Upper lobe of right lung (tissue), 1 donor: ENCODE data around the gene NEURL1B. TPM values are rescaled to one million over a fixed set of nuclear protein-coding genes. Genes with fewer than 3 reads are reported as not detected.

ENCODE experiments used
- ATAC-seq: fragments of 200-7000 bp; cut with Tn5 transposase; one replicate; pipeline ENCODE4 v1.9.1; 2020; ENCODE audit warnings: mild to moderate bottlenecking, moderate library complexity
- DNase-seq: peaks from one replicate; pipeline ENCODE4 v3.0.0-alpha.2; 2020
- H3K27ac ChIP-seq: fragments of 200-600 bp; one replicate; pipeline ENCODE4 v1.8.0; 2022
- H3K27me3 ChIP-seq: fragments of 200-600 bp; one replicate; pipeline ENCODE4 v1.8.0; 2022; ENCODE audit warnings: mild to moderate bottlenecking
- H3K36me3 ChIP-seq: fragments of 200-600 bp; one replicate; pipeline ENCODE4 v1.8.0; 2022
- H3K4me1 ChIP-seq: fragments of 200-600 bp; one replicate; pipeline ENCODE4 v1.8.0; 2022
- H3K4me3 ChIP-seq: fragments of 200-600 bp; one replicate; pipeline ENCODE4 v1.8.0; 2022; ENCODE audit warnings: mild to moderate bottlenecking
- H3K9me3 ChIP-seq: fragments of 200-600 bp; one replicate; pipeline ENCODE4 v1.8.0; 2022
- intact Hi-C: fragments of 100-400 bp; cut with DNase I; formaldehyde crosslinking; loops from one replicate; pipeline ENCODE4 v1.11.0; 2022
- total RNA-seq: library from RNA; stranded (reverse); fragmentation: NEBNext Ultra II Directional; extraction: Animal tissue kit (Norgen Biotek cat#: 25700); gene quantifications from one replicate; pipeline ENCODE4 v1.2.1, GENCODE V29; 2021
- TF ChIP-seq, protein P1 (sequence below): fragments of 200-600 bp; IDR thresholded peaks from one replicate; pipeline ENCODE4 v1.8.0; 2022; ENCODE audit warnings: antibody characterized with exemption
- donor health status: DM: no; HTN: yes; CAD: no; lungs with severe emphysema.

NEURL1B gene
- total RNA-seq, 1 donor from 2014 or later = 25.0 TPM

DNA sequence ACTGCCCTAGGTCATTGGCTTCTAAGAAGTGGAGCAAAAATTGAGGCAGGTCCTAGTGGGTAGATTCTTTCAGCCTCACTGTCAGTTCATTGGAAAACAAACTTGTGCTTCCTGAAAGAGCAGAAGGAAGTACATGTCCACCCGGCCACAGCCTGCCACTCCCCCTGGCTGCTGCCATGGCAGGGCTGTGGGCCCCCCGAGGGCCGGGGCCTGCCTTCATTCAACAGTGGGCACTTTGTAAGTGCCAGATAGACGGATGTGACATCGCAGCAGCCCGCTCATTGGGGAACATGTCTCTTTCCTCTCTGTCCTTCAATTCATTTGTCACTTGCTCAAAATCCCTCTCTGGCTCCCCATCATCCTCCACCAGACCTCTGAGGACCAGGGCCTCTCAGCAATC is 20.6 kb upstream of the NEURL1B start:
- Histone ChIP-seq H3K27ac (no peak overlapping the region), H3K4me1 (no peaks in the 10 kb centered on the region), H3K9me3 (no peaks in the 10 kb centered on the region), H3K27me3 (no peaks in the 10 kb centered on the region), H3K4me3 (no peak overlapping the region), H3K36me3 (no peaks in the 10 kb centered on the region)
- ATAC-seq = no peak
- no peak for DNase-seq
- TF ChIP-seq, protein P1, sequence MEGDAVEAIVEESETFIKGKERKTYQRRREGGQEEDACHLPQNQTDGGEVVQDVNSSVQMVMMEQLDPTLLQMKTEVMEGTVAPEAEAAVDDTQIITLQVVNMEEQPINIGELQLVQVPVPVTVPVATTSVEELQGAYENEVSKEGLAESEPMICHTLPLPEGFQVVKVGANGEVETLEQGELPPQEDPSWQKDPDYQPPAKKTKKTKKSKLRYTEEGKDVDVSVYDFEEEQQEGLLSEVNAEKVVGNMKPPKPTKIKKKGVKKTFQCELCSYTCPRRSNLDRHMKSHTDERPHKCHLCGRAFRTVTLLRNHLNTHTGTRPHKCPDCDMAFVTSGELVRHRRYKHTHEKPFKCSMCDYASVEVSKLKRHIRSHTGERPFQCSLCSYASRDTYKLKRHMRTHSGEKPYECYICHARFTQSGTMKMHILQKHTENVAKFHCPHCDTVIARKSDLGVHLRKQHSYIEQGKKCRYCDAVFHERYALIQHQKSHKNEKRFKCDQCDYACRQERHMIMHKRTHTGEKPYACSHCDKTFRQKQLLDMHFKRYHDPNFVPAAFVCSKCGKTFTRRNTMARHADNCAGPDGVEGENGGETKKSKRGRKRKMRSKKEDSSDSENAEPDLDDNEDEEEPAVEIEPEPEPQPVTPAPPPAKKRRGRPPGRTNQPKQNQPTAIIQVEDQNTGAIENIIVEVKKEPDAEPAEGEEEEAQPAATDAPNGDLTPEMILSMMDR = no peak
- intact Hi-C loops = no loop called here

GRCh38 chr5:172622091-172623046 is 18.7 kb upstream of the NEURL1B start:
- DNase-seq (no peak), ATAC-seq (no peak)
- Histone ChIP-seq H3K27ac (no peak overlapping the region), H3K9me3 (no peaks in the 10 kb centered on the region), H3K4me1 (no peaks in the 10 kb centered on the region), H3K4me3 (no peak overlapping the region), H3K36me3 (no peaks in the 10 kb centered on the region), H3K27me3 (no peaks in the 10 kb centered on the region)
- TF ChIP-seq, protein P1 = no peak
- intact Hi-C loops = no loop called here

DNA sequence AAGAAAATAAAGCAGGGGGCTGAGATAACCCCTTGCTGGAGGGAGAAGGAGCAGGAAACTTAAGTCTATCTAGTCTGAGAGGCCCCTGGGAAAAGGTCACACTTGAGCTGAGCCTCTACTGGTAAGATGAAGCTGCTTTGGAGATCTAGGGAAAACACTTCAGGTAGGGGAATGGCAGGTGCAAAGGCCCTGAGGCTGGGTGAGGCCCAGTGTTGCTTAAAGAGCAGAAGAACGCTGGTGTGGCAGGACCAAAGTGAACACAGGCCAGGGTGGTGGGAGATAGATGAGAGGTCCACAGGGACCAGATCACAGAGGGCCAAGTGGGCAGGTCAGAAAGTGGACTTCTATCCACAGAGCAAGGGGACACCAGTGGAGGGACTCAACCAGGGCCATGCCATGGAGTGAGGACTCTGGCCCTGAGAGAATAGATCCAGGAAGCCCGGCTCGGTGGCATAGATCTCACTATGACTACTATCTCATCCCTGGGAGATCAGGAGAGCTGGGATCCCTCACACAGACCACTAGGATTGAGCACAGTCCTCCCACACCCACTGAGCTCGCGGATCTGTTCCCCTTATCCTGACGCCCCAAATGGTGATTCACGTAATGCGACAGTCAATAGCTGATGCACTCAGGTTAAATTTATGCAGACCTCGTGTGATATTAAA is 17.6 kb upstream of the NEURL1B start:
- Histone ChIP-seq H3K27ac (no peak overlapping the region), H3K4me1 (no peaks in the 10 kb centered on the region), H3K4me3 (no peak overlapping the region), H3K27me3 (no peaks in the 10 kb centered on the region), H3K36me3 (no peaks in the 10 kb centered on the region), H3K9me3 (no peaks in the 10 kb centered on the region)
- intact Hi-C loops = no loop called here
- no peak for DNase-seq
- TF ChIP-seq, protein P1 = no peak
- no peak for ATAC-seq

- H3K27me3 ChIP-seq = no peaks in the 10 kb centered on the region
- H3K4me1 ChIP-seq = no peaks in the 10 kb centered on the region
- H3K9me3 ChIP-seq = no peaks in the 10 kb centered on the region
- DNase-seq (no peak), ATAC-seq (no peak)
- TF ChIP-seq, protein P1 = no peak
- no peak overlapping the region for H3K27ac ChIP-seq
- no peak overlapping the region for H3K4me3 ChIP-seq
- intact Hi-C loops = no loop called here
- H3K36me3 ChIP-seq = no peaks in the 10 kb centered on the region
Measured at GRCh38 chr5:172624083-172624995, 16.7 kb upstream of the NEURL1B start.
